SKM-1 (cell line): Measurements from ENCODE around the gene MOB3C.

Source experiments
- DNase-seq: peaks from one replicate; lab custom pipeline; 2025; ENCODE audit not compliant: unreplicated experiment; lab: John Stamatoyannopoulos, UW

MOB3C gene

DNA sequence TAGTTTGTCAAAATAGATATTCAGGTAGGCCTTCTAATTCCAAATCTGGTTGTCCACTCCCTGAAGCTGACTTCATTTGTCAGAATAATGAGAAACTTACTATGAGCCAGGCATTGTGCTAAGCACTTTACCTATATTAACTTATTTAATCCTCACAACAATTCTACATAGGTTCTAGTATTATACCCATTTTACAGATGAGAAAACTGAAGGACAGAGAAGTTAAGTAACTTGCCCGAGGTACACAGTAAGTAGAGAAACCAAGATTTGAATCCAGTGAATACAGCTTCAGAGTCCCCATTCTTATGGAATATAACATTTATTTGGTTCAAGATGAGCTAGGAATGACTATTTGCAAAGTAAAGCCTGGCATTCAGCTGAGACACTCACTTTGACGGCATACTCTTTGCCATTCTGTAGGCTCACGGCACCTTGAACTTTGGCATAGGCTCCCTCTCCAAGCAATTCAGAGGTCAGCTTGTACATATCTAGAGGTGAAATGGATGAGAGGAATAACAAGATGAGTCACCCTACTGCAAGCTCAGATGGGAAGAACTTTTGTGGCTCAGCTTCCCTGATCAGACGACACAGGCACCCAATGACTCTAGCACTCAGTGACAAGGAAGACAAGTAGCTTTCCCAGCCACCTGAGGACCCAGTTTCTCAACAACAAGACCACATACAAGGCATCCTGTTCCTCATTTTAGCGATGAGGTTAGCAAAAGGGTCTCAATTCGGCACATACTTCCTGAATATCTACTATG lies 36.3 kb downstream of the MOB3C start:
- peak; percentile 80 for DNase-seq

DNA sequence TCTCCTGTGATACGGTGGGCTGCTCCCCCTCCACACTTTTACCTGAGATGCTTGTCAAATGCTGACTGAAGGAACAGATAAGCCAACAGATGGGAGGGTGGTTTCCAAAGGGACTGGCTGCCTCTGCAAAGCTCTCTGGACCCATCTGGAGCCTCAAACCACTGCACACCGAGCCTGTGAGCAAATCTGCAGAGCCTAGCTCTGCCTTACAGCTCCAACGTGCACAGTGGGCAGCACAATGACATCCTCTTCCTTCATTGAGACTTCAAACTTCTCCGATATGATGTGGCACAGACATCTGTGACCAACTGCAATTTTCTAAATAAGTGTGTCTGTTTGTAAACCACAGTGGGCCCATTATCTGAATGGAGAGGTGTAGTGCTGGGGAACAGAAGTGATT lies 38.9 kb downstream of the MOB3C start:
- no peak for DNase-seq

DNA sequence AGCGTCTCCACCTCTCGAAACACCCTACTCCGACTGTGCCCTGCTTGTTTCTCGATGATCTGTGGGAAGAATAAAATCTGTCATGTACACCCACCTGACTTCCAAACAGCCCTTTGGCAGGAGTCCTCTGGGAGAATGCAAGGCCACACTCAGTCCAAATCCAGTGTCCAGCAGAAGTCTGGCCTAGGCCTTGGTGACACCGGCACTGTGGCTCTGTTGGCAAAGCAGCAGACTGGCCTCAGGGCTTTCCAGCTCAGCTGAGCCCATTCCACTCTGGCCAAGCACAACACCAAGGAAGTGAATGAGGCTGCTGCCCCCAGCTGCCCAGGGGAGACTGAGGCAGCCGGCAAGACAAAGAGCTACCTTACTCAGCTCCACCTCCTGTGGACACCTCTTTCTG lies 40.0 kb downstream of the MOB3C start:
- no peak for DNase-seq

- DNase-seq = no peak
These were observed 40.8 kb downstream of the MOB3C start for GRCh38 chr1:46575778-46576177.

DNA sequence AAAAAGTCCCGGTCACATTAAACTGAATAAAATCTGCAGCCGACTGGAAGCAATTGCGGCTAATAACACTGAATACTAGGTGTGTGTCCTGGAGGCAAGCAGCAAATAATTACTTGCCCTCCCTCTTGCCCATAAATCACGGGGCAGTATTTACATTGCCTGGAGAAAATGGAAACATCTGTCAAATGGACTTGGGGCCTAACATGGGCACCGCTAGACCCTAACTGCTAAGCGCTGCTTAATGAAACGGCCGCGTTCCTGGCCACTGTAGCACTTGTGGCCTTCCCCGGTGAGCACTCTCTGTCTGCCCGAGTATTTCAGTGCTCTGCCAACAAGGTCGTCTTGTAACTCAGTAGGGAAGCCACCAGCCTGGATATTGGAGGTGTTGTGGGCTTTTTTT lies 41.3 kb downstream of the MOB3C start:
- no peak for DNase-seq

- no peak for DNase-seq
These were observed 44.9 kb downstream of the MOB3C start for GRCh38 chr1:46571691-46572225.

DNA sequence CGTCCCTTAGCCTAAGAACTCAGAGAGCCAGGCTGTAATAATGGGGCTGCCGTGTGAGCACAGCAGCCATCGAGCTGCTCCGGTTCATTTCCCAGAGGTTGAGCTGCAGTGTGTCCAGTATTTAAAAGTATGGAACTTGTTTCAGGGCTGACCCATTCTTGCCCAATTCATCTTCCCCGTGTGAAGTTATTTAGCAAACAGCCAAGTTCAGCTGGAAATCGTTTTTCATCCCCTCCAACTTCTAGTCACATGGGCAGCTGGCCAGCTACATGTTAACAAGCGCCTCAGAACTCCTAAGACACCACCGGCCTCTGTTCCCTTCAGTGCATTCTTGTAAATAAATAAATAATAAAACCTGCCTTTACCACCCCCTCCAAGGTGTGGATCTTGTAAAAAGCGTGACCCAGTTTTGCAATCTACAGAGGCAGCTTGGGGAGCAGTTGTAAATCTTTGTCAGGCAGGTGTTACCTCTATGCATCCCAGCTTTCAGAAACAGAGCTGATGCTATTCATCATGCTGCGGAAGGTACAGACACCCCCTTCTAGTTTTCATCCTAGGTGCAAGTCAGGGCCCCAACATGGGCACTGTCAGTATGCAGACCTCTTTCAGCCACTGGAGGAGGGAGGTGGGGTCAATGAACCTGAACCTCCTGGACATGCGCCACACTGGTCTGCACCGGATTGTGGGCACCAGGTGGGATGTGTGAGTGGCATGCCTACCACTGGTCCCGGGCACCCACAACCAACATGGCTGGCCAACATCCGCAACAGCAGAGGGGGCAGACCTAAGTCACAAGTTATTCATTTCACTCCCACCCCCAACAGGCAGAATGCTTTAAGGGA lies 46.5 kb downstream of the MOB3C start:
- DNase-seq = no peak

- no peak for DNase-seq
These were observed 47.5 kb downstream of the MOB3C start for GRCh38 chr1:46569116-46569515.

DNA sequence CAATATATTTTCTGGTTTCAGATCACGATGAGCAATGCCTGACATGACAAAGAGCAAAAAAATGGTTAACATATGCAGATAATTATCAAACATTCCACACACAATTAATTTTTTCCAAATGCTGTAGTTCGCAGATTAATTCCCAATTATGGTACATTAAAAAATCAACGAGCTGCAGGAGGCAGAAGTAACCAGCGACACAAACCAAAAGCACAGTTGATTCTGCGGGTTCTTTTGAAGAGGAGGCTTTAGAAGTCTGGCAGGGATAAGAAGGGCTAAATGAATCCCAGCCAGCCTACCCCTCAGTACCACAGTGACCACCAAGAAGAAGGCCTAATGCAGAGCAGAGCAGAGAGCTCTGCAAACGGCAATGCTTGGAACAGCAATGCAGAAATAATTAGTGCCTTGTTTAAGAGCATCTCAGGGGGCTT lies 48.1 kb downstream of the MOB3C start:
- no peak for DNase-seq

GRCh38 chr1:46563341-46563740 lies 53.3 kb downstream of the MOB3C start:
- DNase-seq = no peak

GRCh38 chr1:46562498-46562897 lies 54.1 kb downstream of the MOB3C start:
- no peak for DNase-seq

GRCh38 chr1:46558966-46559365 lies 57.6 kb downstream of the MOB3C start:
- no peak for DNase-seq

GRCh38 chr1:46558141-46558963 lies 58.3 kb downstream of the MOB3C start:
- no peak for DNase-seq
